GM12891 (cell line): ENCODE measurements around the gene HOXC13.

Source experiments
- DNase-seq: peaks from one replicate; pipeline ENCODE4 v3.0.0; 2011; ENCODE audit warnings: low spot score; ENCODE audit not compliant: insufficient read length
- FAIRE-seq: peaks from 2 replicates; lab custom pipeline; 2011; peaks lifted over from hg19 to GRCh38; lab: Jason Lieb, UNC
- PAX5 ChIP-seq: IDR thresholded peaks from 2 replicates; pipeline ENCODE4 v1.6.1; 2011; ENCODE audit warnings: low read length, moderate library complexity, mild to moderate bottlenecking; ENCODE audit not compliant: insufficient read depth, severe bottlenecking
- POLR2A ChIP-seq: IDR thresholded peaks from 2 replicates; pipeline ENCODE4 v1.6.1; 2011; ENCODE audit warnings: low read depth, low read length, control low read depth
- POLR2AphosphoS5 ChIP-seq: IDR thresholded peaks from 2 replicates; pipeline ENCODE4 v1.6.1; 2011; ENCODE audit warnings: low read depth, low read length, control low read depth
- POU2F2 ChIP-seq: IDR thresholded peaks from 2 replicates; pipeline ENCODE4 v1.6.1; 2011; ENCODE audit warnings: low read depth, mild to moderate bottlenecking, control low read depth, low read length, moderate library complexity
- SPI1 ChIP-seq: IDR thresholded peaks from 2 replicates; pipeline ENCODE4 v1.6.1; 2011; ENCODE audit warnings: low read depth, low read length, control low read depth
- TAF1 ChIP-seq: IDR thresholded peaks from 2 replicates; pipeline ENCODE4 v1.6.1; 2011; ENCODE audit warnings: low read depth, low read length, control low read depth

The HOXC13 gene

DNA sequence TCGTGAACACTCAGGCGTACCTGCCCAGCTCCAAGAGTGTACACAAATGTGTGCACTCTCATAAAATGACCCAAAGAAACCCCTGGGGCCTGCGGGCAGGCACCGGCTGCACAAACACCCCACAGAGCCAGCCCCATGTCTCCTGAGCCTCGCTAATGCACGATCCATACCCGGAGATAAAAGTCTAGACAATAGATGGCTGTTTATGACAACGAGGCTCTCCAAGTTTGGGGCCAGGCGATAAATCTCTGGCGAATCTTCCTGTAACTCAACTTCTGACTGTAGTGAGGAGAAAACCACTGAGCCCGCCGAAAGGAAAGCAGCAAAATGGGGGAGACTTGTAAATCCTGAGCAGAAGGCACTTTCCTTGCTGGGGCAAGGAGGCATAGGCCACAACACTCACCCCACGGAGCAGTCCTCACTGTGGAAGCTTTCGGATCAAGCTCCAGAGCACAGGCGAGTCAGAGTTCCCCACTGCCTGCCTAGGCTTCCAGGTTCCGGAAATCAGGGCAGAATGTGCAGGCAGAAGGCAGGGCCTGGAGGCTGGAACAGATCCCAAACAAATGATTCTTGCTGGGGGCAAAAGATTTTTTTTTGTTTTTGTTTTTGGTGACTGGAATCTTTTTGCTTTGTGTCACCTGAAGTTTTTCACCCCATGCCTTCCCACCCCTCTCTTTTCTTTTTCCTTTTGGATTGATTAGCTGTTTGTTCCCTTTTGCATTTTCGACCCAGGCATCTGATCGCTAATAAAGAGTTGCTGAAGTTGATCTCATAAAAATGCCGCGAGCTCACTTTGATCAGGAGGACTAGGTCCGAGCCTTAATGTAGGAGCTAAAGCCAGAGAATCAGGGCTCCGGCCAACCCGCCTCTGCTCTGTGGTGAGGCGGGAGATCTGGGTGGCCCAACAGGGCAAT is 29.8 kb downstream of the HOXC13 start:
- DNase-seq = no peak
- TF ChIP-seq TAF1 (no peak), POLR2AphosphoS5 (no peak), PAX5 (no peak), SPI1 (no peak), POU2F2 (no peak), POLR2A (no peak)
- no peak for FAIRE-seq

DNA sequence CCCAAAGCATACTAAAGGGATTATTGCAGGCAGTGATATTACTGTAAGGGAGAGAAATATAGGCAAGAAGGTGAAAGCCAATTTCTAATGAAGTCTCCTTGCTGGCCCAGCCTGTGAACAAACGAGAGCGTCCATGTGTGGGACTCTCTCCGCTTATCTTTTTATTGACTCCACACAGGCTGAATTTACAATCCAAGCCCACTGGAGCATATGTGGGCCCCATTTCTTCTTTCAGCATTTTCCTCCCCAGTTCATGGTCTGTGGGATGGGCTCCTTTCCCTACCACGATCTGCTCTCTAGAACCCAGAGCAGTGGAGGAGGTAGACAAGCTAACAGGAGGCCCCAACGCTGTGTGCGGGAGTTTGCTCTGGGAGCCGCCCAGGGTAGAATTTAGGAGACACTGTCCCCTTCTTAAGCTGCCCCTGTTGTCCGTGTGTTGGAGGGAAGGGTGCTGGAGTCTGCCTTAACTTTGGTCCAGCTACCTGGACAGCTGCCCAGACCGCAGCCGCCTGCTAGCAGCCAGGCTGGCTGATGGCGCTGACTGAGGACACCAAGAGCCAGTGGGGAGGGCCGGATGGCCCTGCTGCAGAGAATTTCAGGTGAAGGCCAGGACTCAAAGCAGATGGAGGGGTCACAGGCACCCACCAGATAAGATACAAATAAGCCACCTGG is 31.1 kb downstream of the HOXC13 start:
- DNase-seq (no peak), FAIRE-seq (no peak)
- TF ChIP-seq POLR2AphosphoS5 = no peak

GRCh38 chr12:53970451-53970850 is 31.8 kb downstream of the HOXC13 start:
- no peak for TF ChIP-seq POLR2A
- no peak for TF ChIP-seq POLR2AphosphoS5
- no peak for TF ChIP-seq POU2F2
- no peak for TF ChIP-seq PAX5
- no peak for TF ChIP-seq TAF1
- no peak for TF ChIP-seq SPI1
- FAIRE-seq (no peak), DNase-seq (no peak)

DNA sequence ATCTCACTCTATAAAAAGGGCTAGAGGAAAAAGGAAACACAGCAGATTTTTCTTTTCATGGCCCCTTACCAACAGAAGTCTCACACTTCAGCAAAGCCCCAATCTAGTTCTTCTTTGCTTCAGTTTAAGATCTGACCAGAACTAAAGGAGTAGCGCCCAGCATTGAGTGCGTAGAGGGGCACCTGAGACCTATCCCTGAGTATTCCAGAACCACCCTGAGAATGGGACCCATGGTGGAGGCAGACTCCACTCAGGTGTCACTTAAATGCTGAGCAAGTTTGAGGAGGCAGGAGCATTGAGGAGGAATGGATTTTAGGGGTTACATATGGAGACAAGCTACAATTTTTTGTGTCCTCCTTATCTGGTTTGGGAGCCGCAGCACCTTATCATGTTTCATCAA is 32.5 kb downstream of the HOXC13 start:
- TF ChIP-seq POLR2AphosphoS5 (no peak), PAX5 (no peak)
- FAIRE-seq (no peak), DNase-seq (no peak)

DNA sequence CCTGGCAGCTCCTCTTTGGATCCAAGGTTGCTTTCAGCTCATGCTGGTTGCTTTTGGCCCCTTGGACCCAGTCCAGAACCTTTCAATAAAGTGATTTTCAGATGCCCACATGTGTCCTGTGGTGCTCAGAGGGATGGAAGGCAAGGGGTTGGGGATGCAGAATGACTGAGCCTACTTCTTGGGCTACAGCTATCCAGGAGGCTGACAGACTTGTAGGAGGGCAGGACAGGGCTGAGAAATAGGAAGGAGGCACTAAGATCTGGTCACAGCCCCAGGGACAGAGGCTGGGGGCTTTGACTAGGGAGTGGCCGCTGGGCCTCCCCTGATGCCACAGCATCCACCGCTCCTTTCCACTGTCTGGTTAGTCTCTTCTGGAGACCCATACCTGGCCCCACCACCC is 33.1 kb downstream of the HOXC13 start:
- no peak for TF ChIP-seq POLR2AphosphoS5
- TF ChIP-seq TAF1 = no peak
- no peak for TF ChIP-seq PAX5
- TF ChIP-seq SPI1 = no peak
- TF ChIP-seq POU2F2 = no peak
- TF ChIP-seq POLR2A = no peak
- FAIRE-seq (no peak), DNase-seq (no peak)

GRCh38 chr12:53972152-53972702 is 33.6 kb downstream of the HOXC13 start:
- FAIRE-seq (no peak), DNase-seq (no peak)
- no peak for TF ChIP-seq PAX5
- no peak for TF ChIP-seq TAF1
- TF ChIP-seq POU2F2 = no peak
- TF ChIP-seq SPI1 = no peak
- TF ChIP-seq POLR2A = no peak
- TF ChIP-seq POLR2AphosphoS5 = no peak

GRCh38 chr12:53972722-53973235 is 34.1 kb downstream of the HOXC13 start, which contains the start of gene HOXC11:
HOXC11 (plus strand) TSS chr12:53973126; CDS start chr12:53973242, 116 bp downstream.
- no peak for FAIRE-seq
- no peak for DNase-seq
- TF ChIP-seq POLR2AphosphoS5 (no peak), POLR2A (no peak), POU2F2 (no peak), TAF1 (no peak), PAX5 (no peak), SPI1 (no peak)

DNA sequence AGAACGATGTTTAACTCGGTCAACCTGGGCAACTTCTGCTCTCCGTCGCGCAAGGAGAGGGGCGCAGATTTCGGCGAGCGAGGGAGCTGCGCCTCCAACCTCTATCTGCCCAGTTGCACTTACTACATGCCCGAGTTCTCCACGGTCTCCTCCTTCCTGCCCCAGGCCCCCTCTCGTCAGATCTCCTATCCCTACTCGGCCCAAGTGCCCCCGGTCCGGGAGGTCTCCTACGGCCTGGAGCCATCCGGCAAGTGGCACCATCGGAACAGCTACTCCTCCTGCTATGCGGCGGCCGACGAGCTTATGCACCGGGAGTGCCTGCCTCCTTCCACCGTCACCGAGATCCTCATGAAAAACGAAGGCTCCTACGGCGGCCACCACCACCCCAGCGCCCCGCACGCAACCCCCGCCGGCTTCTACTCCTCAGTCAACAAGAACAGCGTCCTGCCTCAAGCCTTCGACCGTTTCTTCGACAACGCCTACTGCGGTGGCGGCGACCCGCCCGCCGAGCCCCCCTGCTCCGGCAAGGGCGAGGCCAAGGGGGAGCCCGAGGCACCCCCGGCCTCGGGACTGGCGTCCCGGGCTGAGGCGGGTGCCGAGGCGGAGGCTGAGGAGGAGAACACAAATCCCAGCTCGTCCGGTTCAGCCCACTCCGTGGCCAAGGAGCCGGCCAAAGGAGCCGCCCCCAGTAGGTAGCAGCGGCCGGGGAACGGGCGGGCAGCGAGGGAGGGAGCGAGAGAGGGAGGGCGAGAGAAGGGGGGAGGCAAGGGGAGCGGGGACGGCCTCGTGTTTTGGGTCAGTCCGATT is 34.8 kb downstream of the HOXC13 start:
- DNase-seq (no peak), FAIRE-seq (no peak)
- no peak for TF ChIP-seq POU2F2
- no peak for TF ChIP-seq SPI1
- no peak for TF ChIP-seq POLR2AphosphoS5
- no peak for TF ChIP-seq TAF1
- no peak for TF ChIP-seq PAX5
- no peak for TF ChIP-seq POLR2A

DNA sequence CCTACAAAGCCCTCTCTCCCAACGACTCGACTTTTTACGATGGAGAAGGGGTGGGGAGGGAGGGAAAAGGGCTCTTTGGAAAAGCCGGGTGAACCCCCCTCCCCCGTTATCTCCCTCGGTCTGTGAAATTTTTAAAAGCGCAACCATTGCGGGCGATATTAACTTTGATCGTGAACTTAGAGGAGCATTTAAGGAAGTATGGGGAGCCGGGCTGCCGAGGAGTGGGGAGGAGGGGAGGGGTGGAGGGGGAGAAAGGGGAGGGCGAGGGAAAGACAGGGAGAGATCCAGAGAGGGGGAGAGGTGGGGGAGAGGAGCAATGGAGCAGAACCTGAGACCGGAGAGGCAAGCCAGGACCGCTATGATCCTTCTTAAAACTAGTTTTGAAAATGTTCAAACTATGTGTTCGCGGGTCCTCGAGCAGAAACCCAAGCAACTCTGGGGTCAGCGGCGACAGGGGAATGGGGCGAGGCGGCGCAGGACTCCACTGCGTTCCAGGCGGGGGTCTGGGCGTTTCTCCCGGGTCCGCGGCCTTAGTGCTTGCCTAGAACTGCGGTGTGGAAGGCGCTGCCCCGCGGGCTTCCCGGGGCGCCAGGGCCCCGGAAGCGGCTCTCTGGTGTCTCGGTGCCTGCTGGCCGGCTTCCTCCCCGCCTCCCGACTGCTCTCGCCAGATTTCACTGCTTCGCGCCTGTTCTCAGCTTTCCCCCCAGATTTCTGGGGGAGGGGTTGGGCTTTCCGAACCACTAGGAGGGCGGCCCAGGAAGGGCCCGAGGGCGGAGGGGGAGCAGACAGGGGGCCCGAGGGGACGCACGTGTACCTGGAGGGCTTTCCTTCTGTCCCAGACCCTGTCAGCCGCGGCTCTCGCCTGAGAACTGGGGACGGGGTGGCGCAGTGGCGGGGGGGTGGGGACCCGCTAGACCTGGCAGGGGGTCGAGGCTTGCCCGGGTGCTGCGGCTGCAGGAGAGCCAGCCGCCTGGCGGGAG is 35.7 kb downstream of the HOXC13 start, which contains the start of gene HOTAIR:
HOTAIR (minus strand) TSS at position 871 of the 980 bp plus-strand sequence.
- FAIRE-seq (no peak), DNase-seq (peak; percentile 64)
- TF ChIP-seq POLR2A = no peak
- TF ChIP-seq TAF1 = no peak
